IPS-15b (cell line): Measurements from ENCODE around the gene ARHGEF35.
"Not testable (repeated sequence)": the region's sequence is repeated elsewhere in the genome, so short reads cannot be mapped to it uniquely, and the experiment has no call there.

Experiments
- H3K27me3 ChIP-seq: one replicate; pipeline ENCODE4 v1.6.1; 2013; ENCODE audit warnings: low read length; ENCODE audit not compliant: control insufficient read depth, insufficient read depth
- H3K36me3 ChIP-seq: one replicate; pipeline ENCODE4 v1.6.1; 2013; ENCODE audit warnings: low read length; ENCODE audit not compliant: control insufficient read depth, insufficient read depth
- H3K4me1 ChIP-seq: one replicate; pipeline ENCODE4 v1.6.1; 2013; ENCODE audit warnings: mild to moderate bottlenecking, low read length; ENCODE audit not compliant: control insufficient read depth, insufficient read depth
- H3K4me3 ChIP-seq: one replicate; pipeline ENCODE4 v1.5.1; 2013; ENCODE audit warnings: low read depth, low read length
- H3K9ac ChIP-seq: one replicate; pipeline ENCODE4 v1.6.1; 2013; ENCODE audit warnings: low read depth, mild to moderate bottlenecking, low read length
- H3K9me3 ChIP-seq: one replicate; pipeline ENCODE4 v1.6.1; 2013; ENCODE audit warnings: mild to moderate bottlenecking, low read length; ENCODE audit not compliant: control insufficient read depth, insufficient read depth

Gene ARHGEF35

GRCh38 chr7:144195212-144195872, at the start of gene ARHGEF35:
Gene ARHGEF35, minus strand, starts transcription at chr7:144195833. Its CDS starts 7,450 bp downstream, at chr7:144188383.
- not testable (repeated sequence) for H3K36me3 ChIP-seq, H3K4me1 ChIP-seq, H3K27me3 ChIP-seq, H3K4me3 ChIP-seq, H3K9me3 ChIP-seq, H3K9ac ChIP-seq

GRCh38 chr7:144245372-144245771, 49.7 kb upstream of the ARHGEF35 start:
- not testable (repeated sequence) for H3K4me1 ChIP-seq, H3K9me3 ChIP-seq, H3K9ac ChIP-seq, H3K27me3 ChIP-seq, H3K36me3 ChIP-seq, H3K4me3 ChIP-seq

- not testable (repeated sequence) for H3K36me3 ChIP-seq, H3K4me3 ChIP-seq, H3K27me3 ChIP-seq, H3K9me3 ChIP-seq, H3K4me1 ChIP-seq, H3K9ac ChIP-seq
These were observed 43.7 kb upstream of the ARHGEF35 start, which contains the start of gene OR2A42 for GRCh38 chr7:144239365-144239764. Gene OR2A42, minus strand, starts transcription at chr7:144239605. Its CDS starts 6,762 bp downstream, at chr7:144232843.

GRCh38 chr7:144238530-144239082, 43.0 kb upstream of the ARHGEF35 start:
- not testable (repeated sequence) for H3K4me1 ChIP-seq, H3K4me3 ChIP-seq, H3K9me3 ChIP-seq, H3K36me3 ChIP-seq, H3K9ac ChIP-seq, H3K27me3 ChIP-seq

GRCh38 chr7:144233039-144233438, 37.4 kb upstream of the ARHGEF35 start:
- H3K4me3 ChIP-seq, H3K4me1 ChIP-seq, H3K36me3 ChIP-seq, H3K27me3 ChIP-seq, H3K9ac ChIP-seq, H3K9me3 ChIP-seq: not testable (repeated sequence)

GRCh38 chr7:144231027-144231426, 35.4 kb upstream of the ARHGEF35 start:
- not testable (repeated sequence) for H3K9ac ChIP-seq, H3K4me3 ChIP-seq, H3K9me3 ChIP-seq, H3K27me3 ChIP-seq, H3K4me1 ChIP-seq, H3K36me3 ChIP-seq

- not testable (repeated sequence) for H3K4me1 ChIP-seq, H3K36me3 ChIP-seq, H3K9ac ChIP-seq, H3K9me3 ChIP-seq, H3K4me3 ChIP-seq, H3K27me3 ChIP-seq
These were observed 33.2 kb upstream of the ARHGEF35 start for GRCh38 chr7:144228810-144229209.

GRCh38 chr7:144226866-144227265, 31.2 kb upstream of the ARHGEF35 start:
- H3K9me3 ChIP-seq, H3K9ac ChIP-seq, H3K27me3 ChIP-seq, H3K4me1 ChIP-seq, H3K4me3 ChIP-seq, H3K36me3 ChIP-seq: not testable (repeated sequence)

GRCh38 chr7:144223675-144224074, 28.0 kb upstream of the ARHGEF35 start:
- not testable (repeated sequence) for H3K4me1 ChIP-seq, H3K4me3 ChIP-seq, H3K27me3 ChIP-seq, H3K9ac ChIP-seq, H3K36me3 ChIP-seq, H3K9me3 ChIP-seq

- not testable (repeated sequence) for H3K4me1 ChIP-seq, H3K4me3 ChIP-seq, H3K36me3 ChIP-seq, H3K9me3 ChIP-seq, H3K9ac ChIP-seq, H3K27me3 ChIP-seq
These were observed 24.9 kb upstream of the ARHGEF35 start for GRCh38 chr7:144220531-144220930.

- not testable (repeated sequence) for H3K27me3 ChIP-seq, H3K9me3 ChIP-seq
These were observed 23.5 kb upstream of the ARHGEF35 start for GRCh38 chr7:144219149-144219548.

GRCh38 chr7:144218581-144218980, 22.9 kb upstream of the ARHGEF35 start:
- not testable (repeated sequence) for H3K27me3 ChIP-seq, H3K4me1 ChIP-seq, H3K36me3 ChIP-seq, H3K9me3 ChIP-seq, H3K9ac ChIP-seq, H3K4me3 ChIP-seq

More at GRCh38 chr7:144219149-144219548, 23.5 kb upstream of the ARHGEF35 start:
- H3K9ac ChIP-seq, H3K4me1 ChIP-seq, H3K4me3 ChIP-seq, H3K36me3 ChIP-seq: not testable (repeated sequence)
